ENCODE data around the gene QSER1. TPM values are rescaled to one million over a fixed set of nuclear protein-coding genes. Genes with fewer than 3 reads are reported as not detected.

QSER1 gene
- total RNA-seq, 1 experiment from 2014 or later = 74.0 TPM

GRCh38 chr11:32883421-32883820, 9.2 kb upstream of the QSER1 start:
- H3K4me3 Mint-ChIP-seq = no peak overlapping the region
- no peak overlapping the region for H3K27ac Mint-ChIP-seq
- ATAC-seq = no peak
- no peaks in the 10 kb centered on the region for H3K27me3 Mint-ChIP-seq (ENCODE audit: low read depth)
- ChIA-PET POLR2A (no interaction called here), CTCF (interaction anchor here (1.0 kb wide), 1 partner anchor 42 kb away, joined by 3 read pairs; no protein-coding TSS in a partner anchor)
- DNase-seq (ENCODE audit: low spot score) = no peak
- H3K36me3 Mint-ChIP-seq = peaks cover 9% of the 10 kb centered on the region
- H3K4me1 Mint-ChIP-seq = peaks cover 19% of the 10 kb centered on the region
- peaks cover 17% of the 10 kb centered on the region for H3K9me3 Mint-ChIP-seq
- no peak for TF ChIP-seq NR2C2 (CRISPR knock-in tag; IDR thresholded peaks at IDR 0.05)
- no peak for TF ChIP-seq USF2 (CRISPR knock-in tag; IDR thresholded peaks at IDR 0.05)
- no peak for TF ChIP-seq ETV6 (CRISPR knock-in tag; IDR thresholded peaks at IDR 0.05)
- TF ChIP-seq KAT7 (CRISPR knock-in tag; IDR thresholded peaks at IDR 0.05; ENCODE audit: borderline replicate concordance) = no peak
- no peak for TF ChIP-seq MXD4 (CRISPR knock-in tag; IDR thresholded peaks at IDR 0.05; ENCODE audit: borderline replicate concordance)
- no peak for TF ChIP-seq FOXP1 (CRISPR knock-in tag; IDR thresholded peaks at IDR 0.05; ENCODE audit: borderline replicate concordance)
- TF ChIP-seq ZMAT4 (CRISPR knock-in tag; IDR thresholded peaks at IDR 0.05) = no peak
- TF ChIP-seq NR3C1 (CRISPR knock-in tag; conservative IDR thresholded peaks at IDR 0.05; ENCODE audit: low read depth) = no peak
- TF ChIP-seq MYBL2 (CRISPR knock-in tag; IDR thresholded peaks at IDR 0.05) = no peak
- no peak for TF ChIP-seq TEAD4 (CRISPR knock-in tag; IDR thresholded peaks at IDR 0.05)
- no peak for TF ChIP-seq GABPB1 (CRISPR knock-in tag; IDR thresholded peaks at IDR 0.05)
- TF ChIP-seq ZNF232 (CRISPR knock-in tag; IDR thresholded peaks at IDR 0.05) = no peak
- TF ChIP-seq SMAD3 (CRISPR knock-in tag; IDR thresholded peaks at IDR 0.05; ENCODE audit: borderline replicate concordance) = no peak
- TF ChIP-seq ZNF423 (CRISPR knock-in tag; IDR thresholded peaks at IDR 0.05) = no peak
- TF ChIP-seq IRF2 (CRISPR knock-in tag; IDR thresholded peaks at IDR 0.05; ENCODE audit: borderline replicate concordance, low read depth) = no peak
- TF ChIP-seq, protein P1, sequence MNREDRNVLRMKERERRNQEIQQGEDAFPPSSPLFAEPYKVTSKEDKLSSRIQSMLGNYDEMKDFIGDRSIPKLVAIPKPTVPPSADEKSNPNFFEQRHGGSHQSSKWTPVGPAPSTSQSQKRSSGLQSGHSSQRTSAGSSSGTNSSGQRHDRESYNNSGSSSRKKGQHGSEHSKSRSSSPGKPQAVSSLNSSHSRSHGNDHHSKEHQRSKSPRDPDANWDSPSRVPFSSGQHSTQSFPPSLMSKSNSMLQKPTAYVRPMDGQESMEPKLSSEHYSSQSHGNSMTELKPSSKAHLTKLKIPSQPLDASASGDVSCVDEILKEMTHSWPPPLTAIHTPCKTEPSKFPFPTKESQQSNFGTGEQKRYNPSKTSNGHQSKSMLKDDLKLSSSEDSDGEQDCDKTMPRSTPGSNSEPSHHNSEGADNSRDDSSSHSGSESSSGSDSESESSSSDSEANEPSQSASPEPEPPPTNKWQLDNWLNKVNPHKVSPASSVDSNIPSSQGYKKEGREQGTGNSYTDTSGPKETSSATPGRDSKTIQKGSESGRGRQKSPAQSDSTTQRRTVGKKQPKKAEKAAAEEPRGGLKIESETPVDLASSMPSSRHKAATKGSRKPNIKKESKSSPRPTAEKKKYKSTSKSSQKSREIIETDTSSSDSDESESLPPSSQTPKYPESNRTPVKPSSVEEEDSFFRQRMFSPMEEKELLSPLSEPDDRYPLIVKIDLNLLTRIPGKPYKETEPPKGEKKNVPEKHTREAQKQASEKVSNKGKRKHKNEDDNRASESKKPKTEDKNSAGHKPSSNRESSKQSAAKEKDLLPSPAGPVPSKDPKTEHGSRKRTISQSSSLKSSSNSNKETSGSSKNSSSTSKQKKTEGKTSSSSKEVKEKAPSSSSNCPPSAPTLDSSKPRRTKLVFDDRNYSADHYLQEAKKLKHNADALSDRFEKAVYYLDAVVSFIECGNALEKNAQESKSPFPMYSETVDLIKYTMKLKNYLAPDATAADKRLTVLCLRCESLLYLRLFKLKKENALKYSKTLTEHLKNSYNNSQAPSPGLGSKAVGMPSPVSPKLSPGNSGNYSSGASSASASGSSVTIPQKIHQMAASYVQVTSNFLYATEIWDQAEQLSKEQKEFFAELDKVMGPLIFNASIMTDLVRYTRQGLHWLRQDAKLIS (CRISPR knock-in tag; IDR thresholded peaks at IDR 0.05; ENCODE audit: borderline replicate concordance) = no peak
- TF ChIP-seq CDX4 (CRISPR knock-in tag; IDR thresholded peaks at IDR 0.05; ENCODE audit: borderline replicate concordance) = no peak
- no peak for TF ChIP-seq GRHL2 (CRISPR knock-in tag; IDR thresholded peaks at IDR 0.05; ENCODE audit: insufficient replicate concordance, severe bottlenecking)
- no peak for TF ChIP-seq TEAD1 (CRISPR knock-in tag; IDR thresholded peaks at IDR 0.05)
- TF ChIP-seq, protein P2, sequence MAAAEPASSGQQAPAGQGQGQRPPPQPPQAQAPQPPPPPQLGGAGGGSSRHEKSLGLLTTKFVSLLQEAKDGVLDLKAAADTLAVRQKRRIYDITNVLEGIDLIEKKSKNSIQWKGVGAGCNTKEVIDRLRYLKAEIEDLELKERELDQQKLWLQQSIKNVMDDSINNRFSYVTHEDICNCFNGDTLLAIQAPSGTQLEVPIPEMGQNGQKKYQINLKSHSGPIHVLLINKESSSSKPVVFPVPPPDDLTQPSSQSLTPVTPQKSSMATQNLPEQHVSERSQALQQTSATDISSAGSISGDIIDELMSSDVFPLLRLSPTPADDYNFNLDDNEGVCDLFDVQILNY (CRISPR knock-in tag; IDR thresholded peaks at IDR 0.05) = no peak

DNA sequence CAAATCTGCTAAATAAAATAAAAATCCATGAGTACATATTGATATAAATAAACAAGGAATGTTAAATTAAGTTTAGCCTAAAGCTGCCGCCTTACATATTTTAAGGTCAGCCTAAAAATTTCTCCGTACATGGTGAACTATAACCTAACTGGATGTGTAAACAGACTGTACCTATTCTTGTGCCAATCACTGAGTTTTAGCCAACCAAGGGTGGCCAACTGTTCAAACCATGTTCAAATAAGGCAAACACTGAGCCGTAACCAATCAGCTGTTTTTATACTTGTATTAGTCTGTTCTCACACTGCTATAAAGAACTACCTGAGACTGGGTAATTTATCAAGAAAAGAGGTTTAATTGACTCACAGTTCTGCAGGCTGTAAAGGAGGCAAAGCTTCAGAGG, 8.6 kb upstream of the QSER1 start:
- POLR2A ChIA-PET = no interaction called here
- Mint-ChIP-seq H3K4me1 (peaks cover 21% of the 10 kb centered on the region), H3K27me3 (ENCODE audit: low read depth) (no peaks in the 10 kb centered on the region), H3K36me3 (peaks cover 15% of the 10 kb centered on the region), H3K27ac (peak overlapping the region; percentile 56; the same call in 1 of the 2 replicates), H3K9me3 (peaks cover 22% of the 10 kb centered on the region), H3K4me3 (no peak overlapping the region)
- CTCF ChIA-PET = interaction anchor here (1.0 kb wide), 1 partner anchor 43 kb away, joined by 3 read pairs; no protein-coding TSS in a partner anchor
- ATAC-seq (no peak), DNase-seq (ENCODE audit: low spot score) (no peak)
- TF ChIP-seq SMAD4 (CRISPR knock-in tag; IDR thresholded peaks at IDR 0.05) = no peak
- TF ChIP-seq ZNF138 (CRISPR knock-in tag; conservative IDR thresholded peaks at IDR 0.05) = no peak
- no peak for TF ChIP-seq NFE2L1 (CRISPR knock-in tag; IDR thresholded peaks at IDR 0.05)
- no peak for TF ChIP-seq PRDM15 (CRISPR knock-in tag; IDR thresholded peaks at IDR 0.05)
- no peak for TF ChIP-seq E2F1 (CRISPR knock-in tag; IDR thresholded peaks at IDR 0.05)
- TF ChIP-seq SMAD3 (CRISPR knock-in tag; IDR thresholded peaks at IDR 0.05; ENCODE audit: borderline replicate concordance) = no peak
- TF ChIP-seq JAZF1 (CRISPR knock-in tag; IDR thresholded peaks at IDR 0.05) = no peak
